Duodenal mucosa (tissue), 2 donors: Measurements from ENCODE around the gene SDK1.

Source experiments
- H3K27ac ChIP-seq: one replicate; pipeline ENCODE4 v1.7.0; 2013; ENCODE audit warnings: low read depth, low read length
- H3K27me3 ChIP-seq, 2 donors: one replicate each; pipeline ENCODE4 v1.7.0; 2013; ENCODE audit warnings: low read length in 2 of 2, control low read depth in 1 of 2; ENCODE audit not compliant: insufficient read depth in 2 of 2, control insufficient read depth in 1 of 2
- H3K36me3 ChIP-seq, 2 donors: one replicate each; pipeline ENCODE4 v1.7.0; 2013; ENCODE audit warnings: low read length in 2 of 2, control low read depth in 1 of 2; ENCODE audit not compliant: insufficient read depth in 2 of 2, control insufficient read depth in 1 of 2
- H3K4me1 ChIP-seq, 2 donors: one replicate each; pipeline ENCODE4 v1.7.0; 2013; ENCODE audit warnings: low read length in 2 of 2, control low read depth in 1 of 2; ENCODE audit not compliant: insufficient read depth in 2 of 2, control insufficient read depth in 1 of 2
- H3K4me3 ChIP-seq, 2 donors: one replicate each; pipeline ENCODE4 v1.7.0; 2013; ENCODE audit warnings: low read length in 2 of 2, low read depth in 1 of 2
- H3K9ac ChIP-seq, 2 donors: one replicate each; pipeline ENCODE4 v1.7.0; 2013; ENCODE audit warnings: low read length in 2 of 2, low read depth in 1 of 2
- H3K9me3 ChIP-seq, 2 donors: one replicate each; pipeline ENCODE4 v1.7.0; 2013; ENCODE audit warnings: low read length in 2 of 2, control low read depth in 1 of 2; ENCODE audit not compliant: control insufficient read depth in 1 of 2

Gene SDK1

DNA sequence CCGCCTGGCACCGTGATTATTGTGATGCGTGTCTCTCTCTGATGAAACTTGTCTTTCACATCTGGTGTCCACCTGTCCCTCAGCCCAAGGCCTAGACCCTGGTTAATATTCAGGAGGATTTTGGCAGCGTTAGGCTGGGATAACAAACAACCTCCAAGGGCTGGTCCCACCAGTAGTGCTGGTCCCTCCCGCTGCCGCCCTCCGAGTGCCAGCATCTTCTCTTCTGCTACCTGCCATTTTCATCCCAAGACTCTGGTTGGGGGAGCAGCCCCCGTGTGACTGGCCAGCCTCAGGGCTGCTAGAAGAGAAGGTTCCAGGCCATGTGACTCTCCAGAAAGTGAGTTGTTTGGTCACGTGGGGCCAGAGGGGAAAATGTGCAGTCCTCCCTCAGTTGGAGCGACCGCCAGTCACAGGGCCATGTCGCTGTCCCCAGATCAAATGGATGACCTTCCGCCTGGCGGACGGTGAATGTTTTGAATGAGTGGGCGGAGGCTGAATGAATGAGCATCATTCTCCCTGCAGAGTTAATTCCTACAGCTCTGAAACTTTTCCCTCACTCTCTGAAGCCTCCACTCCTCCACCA lies 901.2 kb downstream of the SDK1 start:
- Histone ChIP-seq H3K4me3 (no peak overlapping the region), H3K9ac (no peak overlapping the region), H3K36me3 (no peaks in the 10 kb centered on the region), H3K4me1 (no peaks in the 10 kb centered on the region), H3K27ac (no peak overlapping the region), H3K27me3 (no peaks in the 10 kb centered on the region), H3K9me3 (no peaks in the 10 kb centered on the region)

DNA sequence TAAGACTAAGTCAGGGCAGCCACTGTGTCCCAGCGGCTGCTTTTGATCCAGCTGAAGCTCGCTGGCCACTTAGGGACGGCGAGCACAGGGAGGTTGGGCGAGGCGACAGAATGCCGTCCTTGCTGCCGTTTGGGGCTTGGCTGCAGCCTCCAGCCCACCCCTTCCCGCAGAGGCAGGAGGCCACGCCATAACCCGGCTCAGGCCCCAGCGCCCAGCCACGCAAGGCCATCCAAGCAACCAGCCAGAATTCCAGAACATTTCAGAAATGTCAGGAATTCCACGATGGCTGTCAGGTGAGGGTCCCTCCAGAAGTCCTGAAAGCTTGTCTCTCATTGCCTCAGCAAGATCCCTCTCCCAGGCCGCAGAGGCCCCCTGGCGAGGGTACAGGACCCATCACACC lies 901.9 kb downstream of the SDK1 start:
- Histone ChIP-seq H3K9me3 (no peaks in the 10 kb centered on the region), H3K9ac (no peak overlapping the region), H3K36me3 (no peaks in the 10 kb centered on the region), H3K4me3 (no peak overlapping the region), H3K4me1 (no peaks in the 10 kb centered on the region), H3K27ac (no peak overlapping the region), H3K27me3 (no peaks in the 10 kb centered on the region)

DNA sequence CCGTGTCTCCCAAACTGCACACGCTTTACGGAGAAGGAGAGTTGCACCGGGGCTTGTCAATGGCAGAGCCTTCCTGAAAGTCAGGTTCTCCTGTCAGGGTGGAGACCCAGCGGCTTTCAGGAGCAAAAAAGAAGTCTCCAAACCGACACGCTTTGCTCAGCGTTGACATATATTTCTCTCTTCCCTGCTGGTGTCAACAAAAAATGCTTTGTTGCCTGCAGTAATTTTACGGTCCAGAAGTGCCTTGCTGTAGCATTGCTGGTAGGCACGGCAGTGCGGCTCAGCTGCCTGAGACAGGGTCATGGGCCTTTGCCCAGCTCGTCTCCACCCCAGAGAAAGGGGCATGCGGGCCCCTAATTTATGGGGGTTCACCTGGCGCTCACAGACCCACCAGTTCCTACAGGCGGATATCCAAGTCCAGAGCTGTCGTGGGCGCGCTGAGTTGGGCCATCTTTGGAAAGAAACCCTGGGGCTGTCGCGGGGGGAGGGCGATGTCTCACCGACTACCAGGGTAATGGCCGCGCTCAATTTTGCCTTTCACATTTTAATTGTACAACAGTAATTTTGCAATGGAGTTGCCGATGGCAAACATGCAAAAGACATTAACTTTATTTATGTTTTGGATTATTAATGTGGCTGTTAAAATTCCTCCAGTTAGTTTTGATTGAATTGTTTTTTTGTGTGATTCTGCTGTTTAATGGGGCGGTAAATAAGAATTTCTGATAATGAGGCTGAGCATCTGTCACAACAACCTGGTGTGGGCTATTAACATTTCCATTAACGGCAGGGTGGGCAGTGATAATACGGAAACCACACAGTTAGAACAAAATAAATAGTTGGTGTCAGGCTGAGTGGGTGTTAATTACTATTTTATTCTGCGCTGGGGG lies 902.8 kb downstream of the SDK1 start:
- Histone ChIP-seq H3K9me3 (no peaks in the 10 kb centered on the region), H3K4me3 (no peak overlapping the region), H3K27me3 (no peaks in the 10 kb centered on the region), H3K36me3 (no peaks in the 10 kb centered on the region), H3K9ac (no peak overlapping the region), H3K4me1 (no peaks in the 10 kb centered on the region), H3K27ac (no peak overlapping the region)

DNA sequence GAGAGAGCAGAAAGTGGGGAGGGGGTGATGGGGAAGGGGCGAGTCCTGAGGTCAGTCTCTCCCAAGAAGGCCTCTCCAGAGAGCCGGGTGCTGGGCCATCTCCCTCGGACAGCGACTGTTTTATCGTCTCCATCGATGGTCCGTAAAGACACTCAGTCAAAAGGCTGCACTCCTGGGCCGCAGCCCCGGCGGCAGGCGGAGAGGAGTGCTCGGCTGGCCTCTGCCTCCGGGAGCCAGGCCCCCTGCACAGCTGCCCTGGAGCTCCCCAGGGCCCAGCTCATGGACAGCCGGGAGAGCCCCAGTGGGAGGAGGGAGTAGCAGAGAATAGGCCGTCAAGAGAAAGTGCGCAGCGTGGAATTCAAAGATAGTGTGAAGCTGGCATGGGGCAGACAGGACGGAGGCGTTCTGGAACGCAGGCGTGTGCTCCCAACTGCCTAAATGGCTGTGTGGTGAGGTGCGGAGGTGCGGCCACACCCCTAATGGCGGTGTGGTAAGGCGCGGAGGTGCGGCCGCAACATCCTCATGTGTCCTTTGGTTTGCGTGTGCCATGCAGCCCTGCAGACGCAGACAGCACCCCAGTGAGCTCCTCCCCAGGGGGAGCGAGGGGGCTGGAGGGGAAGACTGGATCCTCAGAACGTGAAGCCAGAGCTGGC lies 903.6 kb downstream of the SDK1 start:
- Histone ChIP-seq H3K9me3 (no peaks in the 10 kb centered on the region), H3K4me1 (no peaks in the 10 kb centered on the region), H3K9ac (no peak overlapping the region), H3K36me3 (no peaks in the 10 kb centered on the region), H3K27me3 (no peaks in the 10 kb centered on the region), H3K4me3 (no peak overlapping the region), H3K27ac (no peak overlapping the region)

DNA sequence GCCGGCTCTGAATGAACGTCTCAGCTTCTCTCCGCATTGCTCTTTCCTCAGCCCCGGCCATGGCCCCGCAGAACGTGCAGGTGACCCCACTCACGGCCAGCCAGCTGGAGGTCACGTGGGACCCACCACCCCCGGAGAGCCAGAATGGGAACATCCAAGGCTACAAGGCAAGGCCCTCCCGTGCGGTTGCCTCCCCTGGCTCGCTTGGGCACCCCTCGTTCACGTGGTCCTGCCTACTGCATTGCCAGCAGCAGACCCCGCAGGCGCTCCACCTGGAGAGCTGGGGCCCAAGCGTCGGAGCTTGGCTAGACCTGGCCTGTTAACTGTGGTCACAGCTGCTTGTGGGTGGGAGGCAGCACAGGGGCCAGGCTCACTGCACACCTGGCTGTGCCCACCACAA lies 904.8 kb downstream of the SDK1 start:
- Histone ChIP-seq H3K9ac (no peak overlapping the region), H3K36me3 (no peaks in the 10 kb centered on the region)

DNA sequence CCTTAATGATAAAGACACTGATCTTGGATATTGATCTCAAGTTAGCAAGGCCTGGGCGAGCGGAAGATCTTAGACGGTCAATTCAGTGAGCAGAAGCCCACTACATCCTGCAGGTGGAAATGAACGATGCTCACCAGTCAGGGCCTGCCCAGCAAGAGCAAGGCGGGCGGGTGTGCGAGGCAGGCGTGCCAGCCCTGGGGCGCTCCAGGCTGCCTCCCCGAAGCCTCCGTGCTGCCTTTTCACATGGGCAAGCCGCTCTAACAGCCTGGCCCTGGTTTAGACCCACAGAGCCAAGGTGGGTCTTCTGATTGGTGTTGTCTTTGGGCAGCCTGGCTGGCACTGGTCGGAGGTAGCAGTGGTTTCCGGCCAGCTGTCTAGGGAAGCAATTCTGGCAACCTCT lies 906.0 kb downstream of the SDK1 start:
- H3K27me3 ChIP-seq: no peaks in the 10 kb centered on the region
- H3K9me3 ChIP-seq: no peaks in the 10 kb centered on the region
- no peak overlapping the region for H3K9ac ChIP-seq
- no peak overlapping the region for H3K4me3 ChIP-seq
- no peak overlapping the region for H3K27ac ChIP-seq
- H3K36me3 ChIP-seq: no peaks in the 10 kb centered on the region
- H3K4me1 ChIP-seq: no peaks in the 10 kb centered on the region

More for the DNA sequence above, 904.8 kb downstream of the SDK1 start:
- Histone ChIP-seq H3K27ac (no peak overlapping the region), H3K4me1 (no peaks in the 10 kb centered on the region), H3K27me3 (no peaks in the 10 kb centered on the region), H3K9me3 (no peaks in the 10 kb centered on the region), H3K4me3 (no peak overlapping the region)

DNA sequence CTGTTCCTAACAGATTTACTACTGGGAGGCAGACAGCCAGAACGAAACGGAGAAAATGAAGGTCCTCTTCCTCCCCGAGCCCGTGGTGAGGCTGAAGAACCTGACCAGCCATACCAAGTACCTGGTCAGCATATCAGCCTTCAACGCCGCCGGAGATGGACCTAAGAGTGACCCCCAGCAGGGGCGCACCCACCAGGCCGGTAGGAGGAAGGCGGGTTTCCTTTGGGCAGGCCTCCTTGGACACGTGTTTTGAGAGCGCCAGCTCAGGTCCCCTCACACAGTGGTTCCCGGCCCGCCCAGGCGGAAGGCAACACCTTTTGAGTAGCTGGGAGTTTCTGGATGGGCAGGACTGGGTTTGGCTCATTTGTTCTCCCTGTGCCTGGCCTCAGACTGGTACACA lies 907.0 kb downstream of the SDK1 start:
- no peaks in the 10 kb centered on the region for H3K9me3 ChIP-seq
- H3K27ac ChIP-seq: no peak overlapping the region
- no peaks in the 10 kb centered on the region for H3K27me3 ChIP-seq
- no peak overlapping the region for H3K9ac ChIP-seq
- H3K4me1 ChIP-seq: no peaks in the 10 kb centered on the region
- no peak overlapping the region for H3K4me3 ChIP-seq
- H3K36me3 ChIP-seq: no peaks in the 10 kb centered on the region

DNA sequence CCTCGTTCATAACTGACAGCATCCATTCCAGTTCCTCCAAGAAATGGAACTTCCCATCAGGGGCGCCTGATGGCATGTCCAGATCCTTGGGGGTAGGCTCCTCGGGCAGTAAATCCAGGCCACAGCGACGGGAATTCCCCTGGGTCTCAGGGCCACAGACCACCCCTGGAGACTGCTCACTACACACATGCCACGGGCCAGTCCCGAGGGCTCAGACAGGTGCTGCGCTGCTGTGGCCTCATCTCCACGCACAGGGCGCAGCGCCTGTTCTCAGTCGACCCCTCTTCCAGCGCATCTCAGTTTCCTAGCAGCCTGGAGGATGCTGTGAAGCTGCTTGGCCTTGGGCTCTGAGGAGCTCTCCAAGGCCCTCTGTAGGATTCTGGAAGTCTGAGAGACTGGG lies 907.5 kb downstream of the SDK1 start:
- no peak overlapping the region for H3K9ac ChIP-seq
- H3K27ac ChIP-seq: no peak overlapping the region
- no peaks in the 10 kb centered on the region for H3K9me3 ChIP-seq
- H3K4me3 ChIP-seq: no peak overlapping the region
- H3K4me1 ChIP-seq: no peaks in the 10 kb centered on the region
- H3K36me3 ChIP-seq: no peaks in the 10 kb centered on the region
- H3K27me3 ChIP-seq: no peaks in the 10 kb centered on the region

DNA sequence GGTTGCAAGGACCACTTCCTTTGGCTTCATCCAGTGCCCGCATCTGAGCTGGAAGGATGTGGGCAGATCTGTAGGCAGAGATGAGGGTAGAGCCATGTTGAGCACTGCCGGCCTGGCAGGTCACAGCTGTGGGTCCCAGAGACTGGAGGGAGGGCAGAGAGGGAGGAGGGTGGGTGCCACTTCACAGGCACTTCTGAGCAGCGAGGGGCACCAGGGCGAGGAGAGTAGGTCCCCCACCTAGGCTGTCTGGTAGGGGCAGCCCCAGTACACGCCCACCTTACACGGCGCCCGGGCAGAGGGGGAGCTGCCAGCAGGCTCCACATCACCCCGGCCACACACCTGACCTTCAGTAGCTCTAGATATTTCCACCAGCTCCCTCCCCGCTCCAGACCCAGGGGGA lies 908.1 kb downstream of the SDK1 start:
- no peaks in the 10 kb centered on the region for H3K36me3 ChIP-seq
- no peaks in the 10 kb centered on the region for H3K9me3 ChIP-seq
- H3K4me1 ChIP-seq: no peaks in the 10 kb centered on the region
- H3K4me3 ChIP-seq: no peak overlapping the region
- no peak overlapping the region for H3K27ac ChIP-seq
- no peaks in the 10 kb centered on the region for H3K27me3 ChIP-seq
- no peak overlapping the region for H3K9ac ChIP-seq

DNA sequence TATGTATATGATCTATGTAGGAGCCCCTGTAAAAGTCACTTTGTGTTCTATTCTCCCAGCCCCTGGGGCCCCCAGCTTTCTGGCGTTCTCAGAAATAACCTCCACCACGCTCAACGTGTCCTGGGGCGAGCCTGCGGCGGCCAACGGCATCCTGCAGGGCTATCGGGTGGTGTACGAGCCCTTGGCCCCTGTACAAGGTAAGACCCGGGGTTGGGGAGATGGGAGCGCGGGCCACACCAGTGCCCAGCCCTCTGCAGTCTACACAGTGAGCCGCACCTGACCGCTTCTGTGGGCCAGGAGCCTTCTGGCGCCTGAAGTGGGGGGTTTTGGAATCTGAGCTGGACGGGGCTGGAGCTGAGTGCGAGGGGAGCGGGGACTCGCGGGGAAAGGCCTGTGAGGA lies 908.9 kb downstream of the SDK1 start:
- Histone ChIP-seq H3K9ac (no peak overlapping the region), H3K27me3 (no peaks in the 10 kb centered on the region), H3K27ac (no peak overlapping the region), H3K36me3 (no peaks in the 10 kb centered on the region), H3K9me3 (no peaks in the 10 kb centered on the region), H3K4me1 (no peaks in the 10 kb centered on the region), H3K4me3 (no peak overlapping the region)
